Astrocyte (in vitro differentiated cells and primary cell): ENCODE measurements around the gene CCSER1. TPM values are rescaled to one million over a fixed set of nuclear protein-coding genes. Genes with fewer than 3 reads are reported as not detected.

Experiments
- DNase-seq: peaks from one replicate; pipeline ENCODE4 v3.0.0-alpha.2; 2010; ENCODE audit warnings: low read depth
- FAIRE-seq: peaks from 2 replicates; lab custom pipeline; 2011; peaks lifted over from hg19 to GRCh38; lab: Jason Lieb, UNC
- H2AFZ ChIP-seq: 2 replicates; pipeline ENCODE4 v1.6.0; 2012; ENCODE audit warnings: low read depth, low read length, inconsistent platforms
- H3K27ac ChIP-seq: 2 replicates; pipeline ENCODE4 v1.5.1; 2011; ENCODE audit warnings: low read depth, low read length, inconsistent platforms
- H3K27me3 ChIP-seq: 2 replicates; pipeline ENCODE4 v1.6.0; 2011; ENCODE audit warnings: low read length, inconsistent platforms; ENCODE audit not compliant: insufficient read depth
- H3K36me3 ChIP-seq: 2 replicates; pipeline ENCODE4 v1.5.1; 2011; ENCODE audit warnings: low read length, inconsistent platforms; ENCODE audit not compliant: insufficient read depth
- H3K4me1 ChIP-seq: 2 replicates; pipeline ENCODE4 v1.5.1; 2011; ENCODE audit warnings: low read length, inconsistent platforms; ENCODE audit not compliant: insufficient read depth
- H3K4me2 ChIP-seq: 2 replicates; pipeline ENCODE4 v1.6.0; 2012; ENCODE audit warnings: low read length, inconsistent platforms
- H3K4me3 ChIP-seq: 2 replicates; pipeline ENCODE4 v1.5.1; 2011; ENCODE audit warnings: low read depth, mild to moderate bottlenecking, low read length, inconsistent platforms; ENCODE audit not compliant: insufficient read depth
- H3K79me2 ChIP-seq: 2 replicates; pipeline ENCODE4 v1.6.0; 2012; ENCODE audit warnings: mild to moderate bottlenecking, low read length, inconsistent platforms; ENCODE audit not compliant: insufficient read depth
- H3K9ac ChIP-seq: 2 replicates; pipeline ENCODE4 v1.6.0; 2012; ENCODE audit warnings: mild to moderate bottlenecking, low read length, inconsistent platforms
- H3K9me3 ChIP-seq: 2 replicates; pipeline ENCODE4 v1.5.1; 2012; ENCODE audit warnings: low read depth, mild to moderate bottlenecking, low read length, inconsistent platforms; ENCODE audit not compliant: insufficient read depth
- H4K20me1 ChIP-seq: 2 replicates; pipeline ENCODE4 v1.6.0; 2012; ENCODE audit warnings: low read length, inconsistent platforms; ENCODE audit not compliant: insufficient read depth
- H3K27ac Mint-ChIP-seq: one replicate; pipeline ENCODE4 v1.8.0; 2021; ENCODE audit warnings: mild to moderate bottlenecking, mixed read lengths; ENCODE audit not compliant: unreplicated experiment
- H3K27me3 Mint-ChIP-seq: one replicate; pipeline ENCODE4 v1.8.0; 2021; ENCODE audit warnings: low read depth, mixed read lengths; ENCODE audit not compliant: unreplicated experiment
- H3K36me3 Mint-ChIP-seq: one replicate; pipeline ENCODE4 v1.8.0; 2021; ENCODE audit warnings: low read depth, mixed read lengths; ENCODE audit not compliant: unreplicated experiment
- H3K4me1 Mint-ChIP-seq: one replicate; pipeline ENCODE4 v1.8.0; 2021; ENCODE audit warnings: low read depth, mixed read lengths; ENCODE audit not compliant: unreplicated experiment
- H3K4me3 Mint-ChIP-seq: one replicate; pipeline ENCODE4 v1.8.0; 2021; ENCODE audit warnings: mild to moderate bottlenecking, moderate library complexity, mixed read lengths; ENCODE audit not compliant: unreplicated experiment
- H3K9me3 Mint-ChIP-seq: one replicate; pipeline ENCODE4 v1.8.0; 2021; ENCODE audit warnings: mild to moderate bottlenecking, mixed read lengths; ENCODE audit not compliant: unreplicated experiment
- CTCF ChIP-seq: IDR thresholded peaks from 2 replicates; pipeline ENCODE4 v1.5.1; 2011; ENCODE audit warnings: low read depth, mild to moderate bottlenecking, inconsistent platforms, low read length, moderate library complexity; ENCODE audit not compliant: insufficient read depth
- EZH2 ChIP-seq: IDR thresholded peaks from 2 replicates; pipeline ENCODE4 v1.6.1; 2012; ENCODE audit warnings: mild to moderate bottlenecking, low read length, inconsistent platforms; ENCODE audit not compliant: insufficient read depth
- total RNA-seq: library from RNA; stranded (reverse); gene quantifications from 2 replicates; pipeline ENCODE4 v1.2.1, GENCODE V29; 2021

Gene CCSER1
- total RNA-seq, 1 donor from 2014 or later = 2.2 TPM

GRCh38 chr4:91285487-91285886 is 1158.3 kb downstream of the CCSER1 start:
- H3K9me3 ChIP-seq = no peaks in the 10 kb centered on the region
- H3K36me3 Mint-ChIP-seq = no peaks in the 10 kb centered on the region
- H3K27ac ChIP-seq = no peak overlapping the region
- H3K36me3 ChIP-seq = no peaks in the 10 kb centered on the region
- no peak overlapping the region for H3K27ac Mint-ChIP-seq
- H3K27me3 ChIP-seq = no peaks in the 10 kb centered on the region
- H3K9me3 Mint-ChIP-seq = no peaks in the 10 kb centered on the region
- H3K4me1 ChIP-seq = no peaks in the 10 kb centered on the region
- H3K4me3 ChIP-seq = no peak overlapping the region
- no peak for TF ChIP-seq EZH2
- TF ChIP-seq CTCF = no peak
- no peak overlapping the region for H3K4me3 Mint-ChIP-seq
- DNase-seq (no peak), FAIRE-seq (no peak)
- no peaks in the 10 kb centered on the region for H3K4me1 Mint-ChIP-seq
- no peak overlapping the region for H2AFZ ChIP-seq
- H3K27me3 Mint-ChIP-seq = no peaks in the 10 kb centered on the region
- no peak overlapping the region for H3K4me2 ChIP-seq
- no peaks in the 10 kb centered on the region for H3K79me2 ChIP-seq
- no peaks in the 10 kb centered on the region for H4K20me1 ChIP-seq
- no peak overlapping the region for H3K9ac ChIP-seq

- FAIRE-seq = no peak
- no peak for DNase-seq
- Mint-ChIP-seq H3K36me3 (no peaks in the 10 kb centered on the region), H3K4me1 (no peaks in the 10 kb centered on the region), H3K9me3 (no peaks in the 10 kb centered on the region), H3K27ac (no peak overlapping the region), H3K4me3 (no peak overlapping the region), H3K27me3 (no peaks in the 10 kb centered on the region)
- no peaks in the 10 kb centered on the region for H3K36me3 ChIP-seq
- no peaks in the 10 kb centered on the region for H3K79me2 ChIP-seq
- H3K9me3 ChIP-seq = no peaks in the 10 kb centered on the region
- no peak overlapping the region for H3K4me3 ChIP-seq
- H3K4me2 ChIP-seq = no peak overlapping the region
- H3K9ac ChIP-seq = no peak overlapping the region
- H3K27ac ChIP-seq = no peak overlapping the region
- H3K27me3 ChIP-seq = no peaks in the 10 kb centered on the region
- no peaks in the 10 kb centered on the region for H4K20me1 ChIP-seq
- no peak for TF ChIP-seq CTCF
- no peak for TF ChIP-seq EZH2
- H2AFZ ChIP-seq = no peak overlapping the region
- no peaks in the 10 kb centered on the region for H3K4me1 ChIP-seq
Measured at GRCh38 chr4:91288702-91289311, 1161.6 kb downstream of the CCSER1 start.

- Mint-ChIP-seq H3K36me3 (no peaks in the 10 kb centered on the region), H3K27ac (no peak overlapping the region), H3K27me3 (no peaks in the 10 kb centered on the region), H3K4me1 (no peaks in the 10 kb centered on the region), H3K9me3 (no peaks in the 10 kb centered on the region), H3K4me3 (no peak overlapping the region)
- no peak for FAIRE-seq
- H3K4me3 ChIP-seq = no peak overlapping the region
- no peak overlapping the region for H3K27ac ChIP-seq
- no peaks in the 10 kb centered on the region for H3K4me1 ChIP-seq
- no peak overlapping the region for H3K9ac ChIP-seq
- H3K27me3 ChIP-seq = no peaks in the 10 kb centered on the region
- H3K4me2 ChIP-seq = no peak overlapping the region
- DNase-seq = no peak
- no peaks in the 10 kb centered on the region for H3K36me3 ChIP-seq
- TF ChIP-seq EZH2 (no peak), CTCF (no peak)
- H3K79me2 ChIP-seq = no peaks in the 10 kb centered on the region
- H4K20me1 ChIP-seq = no peaks in the 10 kb centered on the region
- no peaks in the 10 kb centered on the region for H3K9me3 ChIP-seq
- no peak overlapping the region for H2AFZ ChIP-seq
Measured at GRCh38 chr4:91298156-91298700, 1171.0 kb downstream of the CCSER1 start.
